NOMO-1 treated with dmso at 0.1 percent for 144 hours (cell line): ENCODE measurements around the gene NARS2.
"Not testable (repeated sequence)": the region's sequence is repeated elsewhere in the genome, so short reads cannot be mapped to it uniquely, and the experiment has no call there.

ENCODE experiments used
- DNase-seq: peaks from one replicate; lab custom pipeline; 2025; ENCODE audit not compliant: unreplicated experiment; lab: John Stamatoyannopoulos, UW

NARS2 gene, protein sequence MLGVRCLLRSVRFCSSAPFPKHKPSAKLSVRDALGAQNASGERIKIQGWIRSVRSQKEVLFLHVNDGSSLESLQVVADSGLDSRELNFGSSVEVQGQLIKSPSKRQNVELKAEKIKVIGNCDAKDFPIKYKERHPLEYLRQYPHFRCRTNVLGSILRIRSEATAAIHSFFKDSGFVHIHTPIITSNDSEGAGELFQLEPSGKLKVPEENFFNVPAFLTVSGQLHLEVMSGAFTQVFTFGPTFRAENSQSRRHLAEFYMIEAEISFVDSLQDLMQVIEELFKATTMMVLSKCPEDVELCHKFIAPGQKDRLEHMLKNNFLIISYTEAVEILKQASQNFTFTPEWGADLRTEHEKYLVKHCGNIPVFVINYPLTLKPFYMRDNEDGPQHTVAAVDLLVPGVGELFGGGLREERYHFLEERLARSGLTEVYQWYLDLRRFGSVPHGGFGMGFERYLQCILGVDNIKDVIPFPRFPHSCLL

DNA sequence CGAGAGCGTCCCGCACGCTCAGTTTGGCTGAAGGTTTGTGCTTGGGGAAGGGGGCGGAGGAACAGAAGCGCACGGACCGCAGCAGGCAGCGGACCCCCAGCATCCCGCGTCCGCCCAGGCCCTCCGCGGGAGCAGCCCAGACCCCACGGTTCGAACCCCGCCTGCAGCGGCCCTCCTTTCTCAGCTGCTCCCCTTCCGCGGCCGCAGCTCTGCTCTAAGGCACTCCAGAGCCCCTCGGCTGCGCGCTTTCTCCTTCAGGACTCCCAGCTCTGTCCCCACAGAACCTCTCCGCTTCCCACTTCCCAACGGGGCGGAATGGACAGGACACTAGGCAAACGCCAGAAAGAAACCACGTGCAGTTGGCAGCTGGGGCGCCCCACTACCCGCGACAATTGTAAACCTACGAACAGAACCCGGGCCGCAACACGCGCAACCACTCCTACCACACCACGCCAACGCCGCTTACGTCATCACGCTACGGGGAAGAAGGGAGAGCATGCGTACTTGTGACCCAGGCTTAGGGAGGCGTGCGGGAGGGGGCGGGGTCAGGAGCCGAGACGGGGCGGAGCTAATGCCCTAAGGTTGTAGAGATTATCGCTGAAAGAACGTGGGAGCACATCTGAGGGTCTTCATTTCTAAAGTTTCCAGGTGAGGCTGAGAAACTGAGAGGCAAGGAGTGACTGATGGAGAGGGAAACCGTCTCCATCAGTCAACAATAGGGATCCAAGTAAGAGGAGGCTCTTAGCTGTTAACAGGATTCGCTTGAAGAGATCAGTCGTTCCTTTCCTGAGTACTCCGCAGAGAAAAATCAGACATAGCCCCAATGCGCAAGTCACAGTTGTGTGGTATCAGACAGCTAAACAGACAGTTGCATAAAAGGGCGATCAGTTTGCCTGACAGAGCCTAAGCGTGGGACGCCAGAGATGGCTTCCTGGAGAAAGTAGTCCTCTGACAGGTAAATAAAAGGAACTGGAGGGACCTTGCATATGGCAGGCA lies at the start of gene NARS2:
Gene NARS2 (minus strand): TSS at position 479 of the 996 bp plus-strand sequence. CDS start 376 bp downstream, at position 103.
- peak; percentile 96 for DNase-seq

DNA sequence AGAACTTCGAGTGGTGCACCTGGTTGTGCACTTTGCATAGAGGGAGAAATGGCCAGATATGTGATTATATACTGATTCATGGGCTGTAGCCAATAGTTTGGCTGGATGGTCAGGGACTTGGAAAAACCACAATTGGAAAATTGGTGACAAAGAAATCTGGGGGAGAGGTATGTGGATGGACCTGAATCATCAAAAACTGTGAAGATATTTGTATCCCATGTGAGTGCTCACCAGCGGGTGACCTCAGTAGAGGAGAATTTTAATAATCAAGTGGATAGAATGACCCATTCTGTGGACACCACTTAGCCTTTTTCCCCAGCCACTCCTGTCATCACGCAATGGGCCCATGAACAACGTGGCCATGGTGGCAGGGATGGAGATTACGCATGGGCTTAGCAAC lies 48.0 kb upstream of the NARS2 start:
- DNase-seq: no peak

DNA sequence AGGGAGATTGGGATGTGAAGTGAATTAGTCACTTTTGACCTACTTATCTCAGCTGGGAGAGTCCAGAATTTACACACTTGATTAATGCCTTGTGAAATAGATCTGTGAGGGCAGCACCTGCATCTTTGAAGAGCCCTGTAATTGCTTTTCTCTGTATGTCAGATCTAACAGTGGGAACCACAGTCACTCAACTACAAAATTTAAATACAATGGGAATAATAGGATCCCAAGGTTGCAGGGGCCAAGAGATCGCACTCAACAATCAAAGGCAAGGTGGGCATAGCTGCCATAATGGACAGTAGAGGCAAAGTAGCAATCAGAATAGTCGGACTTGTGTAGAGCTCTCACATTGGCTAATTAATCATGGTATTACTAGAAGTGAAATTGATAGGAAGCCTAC lies 45.5 kb upstream of the NARS2 start:
- DNase-seq: no peak

DNA sequence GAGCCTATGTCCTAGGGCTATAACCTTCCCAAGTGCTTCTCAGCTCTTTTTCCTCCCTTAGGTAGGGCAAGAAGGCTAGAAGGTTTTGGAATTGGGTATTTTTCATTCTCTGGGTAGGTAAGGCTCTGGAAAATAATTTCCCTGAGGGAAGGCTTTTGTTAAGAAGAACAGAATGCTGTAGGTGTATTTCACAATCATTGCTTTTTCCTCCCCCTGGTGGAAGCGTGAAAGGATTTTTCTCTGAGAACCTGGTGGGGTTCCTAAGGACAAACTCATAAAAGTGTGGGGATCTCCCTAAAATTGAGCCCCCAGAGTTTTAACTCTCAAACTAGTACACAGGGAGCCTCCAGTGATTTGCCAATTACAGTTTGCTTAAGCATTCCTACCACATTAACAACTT lies 41.1 kb upstream of the NARS2 start:
- no peak for DNase-seq

DNA sequence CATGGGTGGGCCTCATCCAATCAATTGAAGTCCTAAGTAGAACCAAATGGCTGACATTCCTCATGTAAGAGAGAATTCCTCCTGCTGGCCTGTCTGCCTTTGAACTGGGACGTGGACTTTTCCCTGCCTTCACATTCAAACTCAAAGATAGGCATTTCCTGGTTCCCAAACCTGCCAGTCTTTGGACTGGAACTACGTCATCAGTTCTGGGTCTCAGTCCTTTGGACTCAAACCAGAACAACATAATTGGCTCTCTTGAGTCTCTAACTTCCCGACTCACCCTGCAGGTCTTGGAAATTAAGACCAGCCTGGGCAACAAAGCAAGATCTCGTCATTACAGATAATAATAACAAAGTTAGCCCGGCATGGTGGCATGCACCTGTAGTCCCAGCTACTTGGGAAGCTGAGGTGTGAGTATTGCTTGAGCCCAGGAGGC lies 38.7 kb upstream of the NARS2 start:
- no peak for DNase-seq

DNA sequence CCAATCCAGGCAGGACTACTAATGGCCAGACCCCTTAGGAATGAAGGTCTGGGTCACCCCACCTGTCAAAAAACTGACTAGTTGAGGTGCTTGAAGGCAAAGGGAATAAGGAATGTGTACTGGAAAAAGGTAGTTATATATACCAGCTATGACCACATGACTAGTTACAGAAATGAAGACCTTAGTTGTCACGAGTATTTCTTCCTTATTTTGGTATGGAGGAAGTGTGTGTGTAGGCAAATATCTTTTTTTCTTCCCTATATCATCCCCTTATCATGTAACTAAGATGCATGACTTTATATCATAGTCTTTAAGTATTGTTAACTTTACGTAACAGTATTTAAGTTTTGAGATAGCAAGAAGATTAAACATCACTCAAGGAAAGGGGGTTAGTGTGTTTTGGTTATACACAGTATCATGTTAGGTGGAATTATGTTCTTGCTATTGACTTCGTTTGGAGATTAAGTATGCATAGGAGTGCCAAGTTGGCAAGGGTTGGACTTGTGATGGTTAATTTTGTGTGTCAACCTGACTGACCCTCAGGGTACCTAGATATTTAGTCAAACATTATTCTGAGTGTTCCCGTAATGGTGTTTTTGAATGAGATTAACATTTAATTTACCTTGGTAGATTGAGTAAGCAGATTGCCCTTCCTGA lies 38.2 kb upstream of the NARS2 start:
- DNase-seq: no peak

DNA sequence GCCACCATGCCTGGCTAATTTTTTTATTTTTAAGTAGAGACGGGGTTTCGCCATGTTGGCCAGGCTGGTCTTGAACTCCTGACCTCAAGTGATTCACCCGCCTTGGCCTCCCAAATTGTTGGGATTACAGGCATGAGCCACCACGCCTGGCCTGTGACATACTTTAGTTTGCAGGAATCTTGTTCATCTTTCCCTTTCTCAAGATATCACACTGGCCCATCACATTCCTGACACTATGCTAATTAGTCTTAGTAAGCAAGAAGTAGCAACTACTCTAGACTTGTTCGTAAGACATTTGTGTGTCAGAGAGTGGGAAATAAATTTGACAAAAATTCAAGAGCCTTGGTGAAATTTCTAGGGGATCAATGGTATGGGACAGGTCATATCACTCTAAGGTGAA lies 34.7 kb upstream of the NARS2 start:
- DNase-seq: not testable (repeated sequence)

DNA sequence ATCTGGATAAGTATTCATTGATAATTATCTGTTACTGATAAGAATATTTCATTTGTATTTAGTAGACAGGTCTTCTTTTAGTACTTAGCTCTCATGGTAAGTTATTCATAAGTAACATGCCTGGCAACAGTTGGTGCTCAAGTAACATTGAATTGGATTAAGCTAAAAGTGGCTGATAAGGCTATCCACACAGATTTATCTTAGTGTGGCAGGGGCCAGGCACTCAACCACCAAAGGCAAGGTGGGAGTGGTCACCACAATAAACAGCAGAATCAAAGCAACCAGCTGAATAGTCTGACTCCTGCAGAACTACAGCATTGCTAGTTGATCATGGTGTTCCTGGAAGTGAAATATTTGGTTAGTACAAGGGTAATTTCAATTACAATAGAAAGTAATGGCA lies 33.0 kb upstream of the NARS2 start:
- no peak for DNase-seq

DNA sequence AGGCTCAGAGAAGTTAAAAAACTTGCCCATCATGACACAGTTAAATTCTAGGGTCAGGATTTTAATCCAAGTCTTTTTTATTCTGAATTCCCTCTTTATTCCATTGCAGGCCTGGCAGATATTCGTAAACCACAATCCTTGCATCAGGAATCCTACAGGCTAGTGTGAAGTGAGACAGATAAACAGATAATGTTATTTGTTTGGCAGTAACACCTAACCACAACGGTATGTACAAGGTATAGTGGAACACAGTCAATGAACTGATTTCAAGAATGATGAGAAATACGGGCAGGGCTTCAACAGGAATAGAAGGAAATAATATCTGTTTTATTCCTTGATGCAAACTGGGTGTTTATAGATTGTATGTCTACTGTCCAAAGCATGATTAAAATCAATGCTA lies 32.0 kb upstream of the NARS2 start:
- no peak for DNase-seq

DNA sequence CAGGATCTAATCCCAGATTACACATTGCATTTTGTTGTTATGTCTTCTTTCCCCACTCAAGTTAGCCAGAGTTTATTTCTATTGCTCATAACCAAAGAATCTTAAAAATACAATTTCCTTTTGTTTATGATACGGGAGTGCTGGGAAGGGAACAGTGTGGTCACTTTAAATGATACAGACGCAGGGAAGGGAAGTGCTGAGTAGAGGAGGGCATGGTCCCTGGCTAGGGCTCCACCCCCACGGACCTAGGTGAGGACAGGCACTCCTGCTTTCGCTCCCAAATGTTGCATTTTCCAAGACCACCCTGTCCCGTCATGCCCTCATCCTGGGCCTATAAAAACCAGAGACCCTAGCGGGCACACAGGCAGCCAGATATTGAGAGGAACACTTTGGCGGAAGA lies 30.6 kb upstream of the NARS2 start:
- DNase-seq: no peak

DNA sequence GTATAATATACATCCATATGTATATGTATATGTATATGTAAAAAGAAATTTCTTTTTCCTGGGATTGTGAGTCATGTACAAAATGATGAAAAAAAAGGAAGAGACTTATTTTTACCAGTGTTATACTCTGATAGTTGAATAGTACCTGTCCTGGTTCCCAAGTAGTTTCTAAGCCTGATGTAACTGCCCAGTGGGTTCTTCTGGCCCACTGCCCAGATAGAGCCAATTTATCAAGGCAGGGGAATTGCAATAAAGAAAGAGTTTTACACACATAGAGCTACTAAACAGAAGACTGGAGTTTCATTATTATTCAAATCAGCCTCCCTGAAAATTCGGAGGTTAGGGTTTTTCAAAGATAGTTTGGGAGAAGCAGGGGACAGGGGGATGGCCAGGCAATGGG lies 29.1 kb upstream of the NARS2 start:
- no peak for DNase-seq

DNA sequence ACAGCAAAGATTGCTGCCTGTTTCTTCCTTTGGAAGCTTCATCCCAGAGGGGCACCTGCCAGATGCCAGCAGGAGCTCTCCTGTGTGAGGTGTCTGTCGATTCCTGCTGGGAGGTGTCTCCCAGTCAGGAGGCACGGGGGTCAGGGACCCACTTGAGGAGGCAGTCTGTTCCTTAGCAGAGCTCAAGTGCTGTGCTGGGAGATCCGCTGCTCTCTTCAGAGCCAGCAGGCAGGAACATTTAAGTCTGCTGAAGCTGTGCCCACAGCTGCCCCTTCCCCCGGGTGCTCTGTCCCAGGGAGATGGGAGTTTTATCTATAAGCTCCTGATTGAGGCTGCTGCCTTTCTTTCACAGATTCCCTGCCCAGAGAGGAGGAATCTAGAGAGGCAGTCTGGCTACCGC lies 28.1 kb upstream of the NARS2 start:
- not testable (repeated sequence) for DNase-seq

DNA sequence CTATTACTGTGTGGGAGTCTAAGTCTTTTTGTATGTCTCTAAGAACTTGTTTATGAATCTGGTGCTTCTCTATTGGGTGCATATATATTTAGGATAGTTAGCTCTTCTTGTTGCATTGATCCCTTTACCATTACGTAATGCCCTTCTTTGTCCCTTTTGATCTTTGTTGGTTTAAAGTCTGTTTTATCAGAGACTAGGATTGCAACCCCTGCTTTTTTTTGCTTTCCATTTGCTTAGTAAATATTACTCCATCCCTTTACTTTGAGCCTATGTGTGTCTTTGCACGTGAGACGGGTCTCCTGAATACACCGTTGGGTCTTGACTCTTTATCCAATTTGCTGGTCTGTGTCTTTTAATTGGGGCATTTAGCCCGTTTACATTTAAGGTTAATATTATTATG lies 26.4 kb upstream of the NARS2 start:
- not testable (repeated sequence) for DNase-seq

DNA sequence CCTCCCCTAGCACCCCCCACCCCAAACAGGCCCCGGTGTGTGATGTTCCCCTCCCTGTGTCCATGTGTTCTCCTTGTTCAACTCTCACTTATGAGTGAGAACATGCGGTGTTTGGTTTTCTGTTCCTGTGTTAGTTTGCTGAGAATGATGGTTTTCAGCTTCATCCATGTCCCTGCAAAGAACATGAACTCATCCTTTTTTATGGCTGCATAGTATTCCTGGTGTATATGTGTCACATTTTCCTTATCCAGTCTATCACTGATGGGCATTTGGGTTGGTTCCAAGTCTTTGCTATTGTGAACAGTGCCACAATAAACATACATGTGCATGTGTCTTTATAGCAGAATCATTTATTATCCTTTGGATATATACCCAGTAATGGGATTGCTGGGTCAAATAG lies 22.9 kb upstream of the NARS2 start:
- not testable (repeated sequence) for DNase-seq

DNA sequence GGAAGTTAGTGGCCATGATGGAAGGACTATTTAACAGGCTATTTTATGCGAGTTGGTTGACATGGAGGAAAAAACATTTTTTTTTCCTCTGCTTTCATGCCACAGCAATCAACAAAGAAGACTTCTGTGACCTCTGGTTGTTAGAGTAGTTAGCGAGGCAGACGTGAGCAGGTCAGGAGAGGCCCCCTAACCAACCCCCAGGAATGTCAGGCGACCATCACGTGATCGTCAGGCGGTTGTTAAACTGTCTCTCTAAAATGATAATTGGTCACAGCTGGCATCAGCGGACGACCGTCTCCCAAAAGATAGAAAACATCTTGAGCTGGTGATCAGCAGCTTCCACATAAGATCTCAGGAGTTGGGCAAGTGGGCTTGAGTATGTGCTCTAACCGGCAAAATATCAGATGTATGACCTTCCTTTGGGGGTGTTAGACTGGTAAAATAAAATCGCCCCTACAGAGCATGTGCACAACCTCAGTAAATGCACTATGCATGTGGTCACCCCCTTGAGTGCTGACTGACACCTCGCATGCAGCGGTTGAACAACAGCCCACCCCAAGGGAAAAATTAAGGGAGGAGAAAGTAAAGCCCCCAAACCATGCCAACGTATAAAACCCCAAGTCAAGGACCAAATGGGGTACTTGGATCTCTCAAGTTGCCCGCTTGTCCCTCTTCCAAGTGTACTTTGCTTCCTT lies 20.9 kb upstream of the NARS2 start:
- DNase-seq: no peak

DNA sequence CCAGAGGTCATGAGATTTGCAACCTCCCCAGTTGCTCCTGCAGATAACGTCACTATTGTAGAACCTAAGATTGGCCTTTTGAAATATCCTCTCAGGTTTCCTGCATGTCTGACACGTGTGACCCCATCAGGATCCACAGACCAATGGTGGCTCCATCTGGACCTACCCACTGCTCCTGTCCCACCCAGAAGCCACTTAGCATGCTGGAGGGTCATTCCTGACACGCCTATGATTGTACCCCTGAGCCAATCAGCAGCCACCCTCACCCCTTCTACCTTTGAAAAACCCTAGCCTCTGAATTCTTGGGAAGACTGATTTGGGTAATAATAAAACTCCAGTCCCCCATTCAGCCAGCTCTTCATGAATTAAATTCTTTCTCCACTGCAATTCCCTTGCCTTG lies 20.1 kb upstream of the NARS2 start:
- no peak for DNase-seq

DNA sequence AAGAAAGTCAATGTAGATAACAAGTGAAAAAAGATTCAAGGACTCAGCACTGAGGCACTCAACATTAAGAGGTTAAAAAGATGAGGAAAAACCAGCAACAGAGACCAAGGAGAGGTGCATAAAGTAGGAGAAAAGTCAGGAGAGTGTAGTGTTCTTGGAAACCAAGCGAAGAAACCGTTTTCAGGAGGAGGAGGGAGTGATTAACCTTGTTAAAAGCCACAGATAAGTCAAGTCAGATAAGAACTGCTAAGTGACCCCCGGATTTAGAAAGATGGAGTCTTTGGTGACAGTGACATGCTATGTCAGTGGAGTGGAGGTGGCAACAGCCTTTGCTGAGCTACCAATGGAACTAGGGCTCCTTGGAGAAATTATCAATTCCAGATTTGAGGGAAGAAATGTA lies 13.9 kb upstream of the NARS2 start:
- no peak for DNase-seq

DNA sequence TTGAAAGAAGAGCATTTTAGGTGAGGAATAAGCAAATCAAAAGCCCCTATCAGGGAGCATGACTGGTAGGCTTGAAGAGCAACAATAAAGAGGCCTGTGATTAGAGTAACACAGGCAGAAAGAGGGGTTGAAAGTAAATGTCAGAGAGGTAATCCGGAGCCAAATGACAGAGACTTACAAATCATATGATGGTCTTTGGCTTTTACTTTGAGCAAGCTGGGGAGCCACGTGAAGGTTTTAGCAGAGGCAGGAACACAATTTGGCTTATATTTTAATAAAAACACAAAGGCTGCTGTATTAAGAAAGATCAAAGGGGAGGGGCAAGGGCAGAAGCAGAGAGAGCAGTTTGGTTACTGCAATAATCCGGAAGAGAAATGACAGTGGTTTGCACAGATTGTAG lies 12.8 kb upstream of the NARS2 start:
- DNase-seq: no peak

DNA sequence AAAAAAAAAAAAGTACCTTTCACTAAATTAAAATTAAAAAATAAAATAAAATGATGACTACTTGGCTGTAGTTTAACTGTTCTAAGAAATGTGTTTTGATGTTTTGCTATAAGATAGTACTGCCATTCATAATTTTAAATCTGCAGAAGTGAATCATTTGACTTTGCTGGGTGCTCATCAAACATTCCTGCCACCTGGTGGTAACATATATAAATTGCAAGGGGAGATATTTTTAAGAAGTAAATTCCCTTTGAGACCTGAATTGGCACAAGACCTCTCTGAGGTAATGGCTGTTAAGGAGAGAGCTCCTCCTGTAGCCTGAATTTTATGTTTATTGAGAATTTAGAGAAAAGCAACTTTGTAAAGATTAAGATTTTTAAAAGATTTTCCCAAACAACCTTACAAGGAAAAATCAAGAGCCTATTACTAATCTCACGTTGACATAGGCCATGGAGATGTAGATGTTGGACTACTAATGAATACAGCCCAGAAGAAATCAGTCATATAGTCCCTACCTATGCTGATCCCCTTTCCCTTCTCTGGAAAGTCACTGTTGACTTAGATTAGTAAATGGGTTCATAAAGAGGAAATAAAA lies 11.9 kb upstream of the NARS2 start:
- DNase-seq: no peak

DNA sequence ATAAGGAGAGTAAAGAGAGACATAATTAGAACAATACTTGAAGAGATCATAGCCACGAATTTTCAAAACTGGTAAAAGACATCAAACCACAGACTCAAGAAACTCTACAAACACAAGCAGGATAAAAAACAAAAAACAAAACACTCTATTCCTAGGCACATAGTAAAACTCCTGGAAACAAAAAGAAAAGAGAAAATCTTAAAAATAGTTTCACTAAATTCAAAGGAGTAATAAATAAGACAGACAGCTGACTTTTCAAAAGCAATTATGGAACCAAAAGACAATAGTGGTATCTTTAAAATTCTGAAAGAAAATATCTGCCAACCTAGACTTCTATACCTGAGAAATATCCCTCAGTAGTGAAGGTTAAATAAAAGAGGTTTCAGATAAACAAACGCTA lies 9.2 kb upstream of the NARS2 start:
- no peak for DNase-seq
